Measurements from ENCODE around the gene PNPLA1. TPM values are rescaled to one million over a fixed set of nuclear protein-coding genes. Genes with fewer than 3 reads are reported as not detected.

The PNPLA1 gene
- polyA plus RNA-seq, 4 donors: 0.55 to 2.7 (median 1.9) TPM

DNA sequence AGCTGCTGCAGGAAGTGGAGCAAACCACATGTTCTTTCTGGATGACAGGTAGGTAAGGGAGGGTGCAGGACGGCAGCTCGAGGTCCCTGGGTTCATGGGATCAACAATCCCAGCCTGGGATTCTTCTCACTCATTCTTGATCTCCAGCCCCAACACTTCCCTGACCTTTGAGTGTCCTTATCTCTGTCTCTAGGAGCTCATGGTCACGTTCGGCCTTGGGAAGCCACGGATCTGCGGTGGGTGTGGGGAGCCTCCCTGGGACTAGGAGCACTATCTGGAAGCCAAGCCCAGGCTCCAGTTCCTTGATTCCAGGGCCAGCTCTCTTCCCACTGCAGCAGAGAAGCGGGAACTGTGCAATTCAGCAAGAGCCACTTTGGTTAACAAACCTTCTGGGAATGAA lies 39.3 kb downstream of the PNPLA1 start:
- no peak for FAIRE-seq
- Histone ChIP-seq H3K36me3 (ENCODE audit: control insufficient read depth in 3 of 3, insufficient read depth in 2 of 3, low read depth in 1 of 3, low read length in 3 of 3) (no peaks in the 10 kb centered on the region), H3K27me3 (ENCODE audit: control insufficient read depth in 3 of 3, insufficient read depth in 3 of 3, low read length in 3 of 3) (no peaks in the 10 kb centered on the region), H3K27ac (ENCODE audit: low read depth in 1 of 3, low read length in 2 of 3) (peak overlapping the region in 1 of 3 donors; percentile 29), H3K4me3 (ENCODE audit: low read depth in 1 of 3, low read length in 3 of 3) (no peak overlapping the region), H3K9me3 (ENCODE audit: control insufficient read depth in 2 of 2, insufficient read depth in 1 of 2, low read depth in 1 of 2, low read length in 1 of 2) (peaks cover 0 to 3% of the 10 kb centered on the region in 2 donors), H3K4me1 (ENCODE audit: control insufficient read depth in 3 of 3, insufficient read depth in 2 of 3, low read depth in 1 of 3, low read length in 2 of 3) (peaks cover 0 to 24% (median 6%) of the 10 kb centered on the region in 3 donors)
- WGBS, 3 donors: 22 to 60% (median 49%) methylated on average over 6 to 7 of the region's 7 CpGs
- DNase-seq: peak; percentile 64 to 78

DNA sequence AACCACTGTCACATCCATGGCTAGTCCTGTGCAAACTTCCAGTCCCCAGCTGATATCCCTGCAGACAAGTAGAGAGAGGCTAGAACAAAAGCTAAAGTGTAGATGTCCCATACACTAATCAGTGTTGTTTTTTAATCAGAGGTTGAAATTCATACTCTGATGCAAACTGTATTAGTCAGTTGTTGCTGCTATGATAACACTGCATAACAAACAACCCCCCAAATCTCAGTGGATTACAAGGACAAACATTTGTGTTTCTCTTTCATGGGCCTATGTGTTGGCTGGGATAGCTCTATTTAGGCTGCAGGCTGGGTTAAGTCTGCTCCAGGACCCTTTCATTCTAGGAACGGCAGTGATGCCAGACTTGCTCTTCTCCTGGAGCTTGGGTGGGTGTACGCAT lies 40.0 kb downstream of the PNPLA1 start:
- no peak overlapping the region for H3K27ac ChIP-seq (ENCODE audit: low read depth in 1 of 3, low read length in 2 of 3)

DNA sequence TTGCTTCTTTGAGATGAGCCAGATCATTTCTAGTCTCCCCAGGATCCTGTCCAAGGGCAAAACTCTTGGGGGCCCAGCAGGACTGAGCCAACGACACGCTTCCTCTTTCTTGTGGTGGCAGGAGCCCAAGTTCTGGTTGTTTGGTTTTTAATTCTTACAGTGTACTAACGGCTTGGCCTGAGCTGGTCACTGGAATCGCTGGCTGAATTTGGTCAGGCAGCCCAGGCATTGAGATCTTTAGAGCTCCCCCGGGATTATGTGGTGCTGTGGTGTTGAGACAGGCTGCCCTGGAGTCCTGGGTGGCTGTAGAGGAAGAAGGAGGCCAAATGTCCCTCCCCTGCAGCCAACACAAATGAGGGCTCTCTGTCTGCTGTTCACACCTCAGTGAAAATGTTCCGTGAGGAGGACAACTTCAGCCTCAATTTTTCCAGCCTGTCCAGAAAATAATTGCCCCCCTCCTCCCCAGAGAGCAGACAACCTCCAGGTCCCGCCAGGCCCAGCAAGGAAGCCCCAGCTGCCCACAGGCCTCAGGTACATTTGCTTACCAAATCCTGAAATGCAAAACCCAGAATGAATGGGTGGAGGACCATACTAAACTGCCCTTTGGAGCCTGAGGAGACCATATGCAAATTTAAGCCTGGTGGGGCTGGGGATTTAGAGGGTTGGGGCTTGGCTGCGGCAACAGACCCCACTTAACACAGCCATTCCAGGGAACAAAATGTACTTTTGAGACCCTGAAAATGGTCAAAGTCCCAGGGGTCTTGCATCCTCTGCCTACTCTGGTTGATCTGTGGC lies 43.2 kb downstream of the PNPLA1 start:
- Histone ChIP-seq H3K4me1 (ENCODE audit: control insufficient read depth in 3 of 3, insufficient read depth in 2 of 3, low read depth in 1 of 3, low read length in 2 of 3) (peaks cover 0 to 28% (median 6%) of the 10 kb centered on the region in 3 donors), H3K4me3 (ENCODE audit: low read depth in 1 of 3, low read length in 3 of 3) (no peak overlapping the region), H3K27me3 (ENCODE audit: control insufficient read depth in 3 of 3, insufficient read depth in 3 of 3, low read length in 3 of 3) (no peaks in the 10 kb centered on the region), H3K36me3 (ENCODE audit: control insufficient read depth in 3 of 3, insufficient read depth in 2 of 3, low read depth in 1 of 3, low read length in 3 of 3) (peaks cover 0 to 6% (median 0%) of the 10 kb centered on the region in 3 donors), H3K27ac (ENCODE audit: low read depth in 1 of 3, low read length in 2 of 3) (no peak overlapping the region), H3K9me3 (ENCODE audit: control insufficient read depth in 2 of 2, insufficient read depth in 1 of 2, low read depth in 1 of 2, low read length in 1 of 2) (peaks cover 0 to 3% of the 10 kb centered on the region in 2 donors)
- 54 to 81% (median 77%) methylated on average over 8 of the region's 8 CpGs for WGBS, 3 donors
- FAIRE-seq: no peak
- DNase-seq: no peak

More for the DNA sequence above, 40.0 kb downstream of the PNPLA1 start:
- no peaks in the 10 kb centered on the region for H3K36me3 ChIP-seq (ENCODE audit: control insufficient read depth in 3 of 3, insufficient read depth in 2 of 3, low read depth in 1 of 3, low read length in 3 of 3)
- peaks cover 0 to 28% (median 6%) of the 10 kb centered on the region in 3 donors for H3K4me1 ChIP-seq (ENCODE audit: control insufficient read depth in 3 of 3, insufficient read depth in 2 of 3, low read depth in 1 of 3, low read length in 2 of 3)
- H3K27me3 ChIP-seq (ENCODE audit: control insufficient read depth in 3 of 3, insufficient read depth in 3 of 3, low read length in 3 of 3): no peaks in the 10 kb centered on the region
- DNase-seq (no peak), FAIRE-seq (no peak)
- no peak overlapping the region for H3K4me3 ChIP-seq (ENCODE audit: low read depth in 1 of 3, low read length in 3 of 3)
- WGBS, 3 donors: 92 to 97% (median 95%) methylated on average over 2 of the region's 2 CpGs
- peaks cover 0 to 3% of the 10 kb centered on the region in 2 donors for H3K9me3 ChIP-seq (ENCODE audit: control insufficient read depth in 2 of 2, insufficient read depth in 1 of 2, low read depth in 1 of 2, low read length in 1 of 2)

DNA sequence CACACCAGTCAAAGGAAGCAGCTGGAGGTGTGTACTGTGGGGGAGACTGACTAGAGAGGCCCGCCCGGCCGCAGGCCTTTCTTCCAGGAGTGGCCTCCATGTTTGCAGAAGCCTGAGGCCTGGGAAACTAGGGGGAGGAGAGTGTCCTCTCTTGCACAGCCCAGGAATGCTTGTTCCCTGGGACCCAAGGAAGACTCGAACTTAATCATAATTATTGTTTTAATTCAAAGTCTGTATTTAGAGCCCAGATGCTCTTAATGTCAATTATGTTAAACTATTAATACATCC lies 43.7 kb downstream of the PNPLA1 start:
- WGBS, 3 donors: 83 to 88% (median 85%) methylated on average over 4 of the region's 4 CpGs
- no peak for FAIRE-seq
- peaks cover 0 to 6% (median 0%) of the 10 kb centered on the region in 3 donors for H3K36me3 ChIP-seq (ENCODE audit: control insufficient read depth in 3 of 3, insufficient read depth in 2 of 3, low read depth in 1 of 3, low read length in 3 of 3)
- H3K4me3 ChIP-seq (ENCODE audit: low read depth in 1 of 3, low read length in 3 of 3): no peak overlapping the region
- H3K4me1 ChIP-seq (ENCODE audit: control insufficient read depth in 3 of 3, insufficient read depth in 2 of 3, low read depth in 1 of 3, low read length in 2 of 3): peaks cover 0 to 29% (median 6%) of the 10 kb centered on the region in 3 donors
- peaks cover 0 to 3% of the 10 kb centered on the region in 2 donors for H3K9me3 ChIP-seq (ENCODE audit: control insufficient read depth in 2 of 2, insufficient read depth in 1 of 2, low read depth in 1 of 2, low read length in 1 of 2)
- no peak overlapping the region for H3K27ac ChIP-seq (ENCODE audit: low read depth in 1 of 3, low read length in 2 of 3)
- DNase-seq: no peak
- H3K27me3 ChIP-seq (ENCODE audit: control insufficient read depth in 3 of 3, insufficient read depth in 3 of 3, low read length in 3 of 3): no peaks in the 10 kb centered on the region

DNA sequence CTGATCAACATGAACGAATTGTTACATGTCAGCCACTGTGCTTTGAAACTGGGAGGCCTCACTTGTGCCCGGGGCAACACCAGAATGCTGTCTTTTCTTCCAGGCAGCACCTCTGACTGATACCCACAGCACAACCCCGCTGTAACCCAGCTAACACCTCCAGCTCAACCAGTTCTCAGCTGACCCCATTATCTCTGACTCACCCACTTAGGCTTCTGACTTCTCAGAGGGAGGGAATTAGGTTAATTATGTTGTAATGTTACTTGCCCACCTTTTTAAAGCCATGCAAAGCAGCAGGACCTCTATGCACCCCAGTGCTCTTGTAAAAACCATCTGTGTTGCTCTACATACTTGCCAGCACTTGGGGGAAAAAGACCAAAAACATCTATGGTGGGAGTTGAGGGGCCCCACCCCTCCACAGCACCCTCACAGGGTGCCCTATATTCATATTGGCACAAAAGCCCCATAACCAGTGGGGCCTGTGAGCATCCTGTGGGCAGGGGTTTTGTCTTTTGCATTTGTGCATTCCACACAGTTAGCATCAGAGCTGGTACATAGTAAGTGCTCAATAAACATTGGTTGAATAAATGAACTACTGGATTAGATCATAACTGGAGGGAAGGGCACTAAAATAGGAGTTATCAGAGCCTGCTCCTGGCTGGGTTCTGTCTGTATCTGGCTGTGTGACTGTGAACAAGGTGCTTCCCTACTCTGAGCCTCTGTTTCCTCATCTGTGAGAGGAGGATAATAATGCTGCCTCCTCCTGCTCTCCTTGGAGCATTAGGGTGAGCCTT lies 44.6 kb downstream of the PNPLA1 start:
- H3K4me1 ChIP-seq (ENCODE audit: control insufficient read depth in 3 of 3, insufficient read depth in 2 of 3, low read depth in 1 of 3, low read length in 2 of 3): peaks cover 0 to 28% (median 2%) of the 10 kb centered on the region in 3 donors
- no peak overlapping the region for H3K4me3 ChIP-seq (ENCODE audit: low read depth in 1 of 3, low read length in 3 of 3)
- FAIRE-seq (no peak), DNase-seq (peak; percentile 61 to 79)
- no peaks in the 10 kb centered on the region for H3K27me3 ChIP-seq (ENCODE audit: control insufficient read depth in 3 of 3, insufficient read depth in 3 of 3, low read length in 3 of 3)
- H3K9me3 ChIP-seq (ENCODE audit: control insufficient read depth in 2 of 2, insufficient read depth in 1 of 2, low read depth in 1 of 2, low read length in 1 of 2): peaks cover 0 to 3% of the 10 kb centered on the region in 2 donors
- 22 to 56% (median 23%) methylated on average over 3 of the region's 3 CpGs for WGBS, 3 donors
- no peak overlapping the region for H3K27ac ChIP-seq (ENCODE audit: low read depth in 1 of 3, low read length in 2 of 3)
- peaks cover 0 to 11% (median 0%) of the 10 kb centered on the region in 3 donors for H3K36me3 ChIP-seq (ENCODE audit: control insufficient read depth in 3 of 3, insufficient read depth in 2 of 3, low read depth in 1 of 3, low read length in 3 of 3)

DNA sequence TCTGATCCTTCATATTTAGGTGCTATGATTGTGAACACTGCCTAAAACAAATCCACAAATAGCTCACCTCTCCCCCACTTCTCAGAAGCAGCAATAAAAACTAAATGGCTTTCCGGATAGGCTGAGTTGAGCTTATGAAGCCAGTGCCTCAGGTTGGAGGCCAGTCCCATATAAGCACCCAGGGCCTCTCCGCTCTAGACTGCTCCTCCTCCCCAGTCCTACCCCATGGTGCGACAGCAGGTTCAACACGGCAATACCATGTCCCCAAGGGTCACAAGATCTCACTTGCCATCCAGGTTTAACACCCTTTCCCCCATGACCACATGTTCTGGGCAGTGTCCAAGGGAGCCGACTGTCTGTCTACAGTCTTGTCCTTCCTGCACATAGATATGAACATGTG lies 46.1 kb downstream of the PNPLA1 start:
- 71 to 85% (median 76%) methylated on average over 5 of the region's 5 CpGs for WGBS, 3 donors
- no peak overlapping the region for H3K27ac ChIP-seq (ENCODE audit: low read depth in 1 of 3, low read length in 2 of 3)
- DNase-seq (no peak), FAIRE-seq (no peak)
- no peak overlapping the region for H3K4me3 ChIP-seq (ENCODE audit: low read depth in 1 of 3, low read length in 3 of 3)
- H3K36me3 ChIP-seq (ENCODE audit: control insufficient read depth in 3 of 3, insufficient read depth in 2 of 3, low read depth in 1 of 3, low read length in 3 of 3): peaks cover 0 to 21% (median 5%) of the 10 kb centered on the region in 3 donors
- H3K9me3 ChIP-seq (ENCODE audit: control insufficient read depth in 2 of 2, insufficient read depth in 1 of 2, low read depth in 1 of 2, low read length in 1 of 2): no peaks in the 10 kb centered on the region
- peaks cover 0 to 32% (median 2%) of the 10 kb centered on the region in 3 donors for H3K4me1 ChIP-seq (ENCODE audit: control insufficient read depth in 3 of 3, insufficient read depth in 2 of 3, low read depth in 1 of 3, low read length in 2 of 3)
- H3K27me3 ChIP-seq (ENCODE audit: control insufficient read depth in 3 of 3, insufficient read depth in 3 of 3, low read length in 3 of 3): no peaks in the 10 kb centered on the region

DNA sequence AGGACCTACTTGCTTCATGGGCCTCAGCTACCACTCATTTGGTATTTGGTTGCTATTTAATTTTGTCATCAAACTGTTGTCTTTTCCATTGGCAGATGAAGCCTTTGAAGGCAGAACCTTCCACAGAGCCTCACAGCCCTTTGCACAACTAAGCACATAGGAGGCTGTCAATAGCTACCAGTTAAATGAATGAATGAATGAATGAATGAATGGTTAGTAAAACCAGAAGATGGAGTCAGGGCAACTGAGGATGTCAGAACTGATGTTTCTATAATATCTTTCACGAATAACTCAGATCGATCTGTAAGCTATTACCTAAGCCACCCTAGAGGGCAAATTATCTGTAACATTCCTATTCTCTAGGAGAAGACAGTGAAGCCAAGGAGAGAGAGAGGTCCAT lies 47.8 kb downstream of the PNPLA1 start:
- no peaks in the 10 kb centered on the region for H3K27me3 ChIP-seq (ENCODE audit: control insufficient read depth in 3 of 3, insufficient read depth in 3 of 3, low read length in 3 of 3)
- H3K4me1 ChIP-seq (ENCODE audit: control insufficient read depth in 3 of 3, insufficient read depth in 2 of 3, low read depth in 1 of 3, low read length in 2 of 3): peaks cover 0 to 35% (median 2%) of the 10 kb centered on the region in 3 donors
- H3K9me3 ChIP-seq (ENCODE audit: control insufficient read depth in 2 of 2, insufficient read depth in 1 of 2, low read depth in 1 of 2, low read length in 1 of 2): no peaks in the 10 kb centered on the region
- H3K36me3 ChIP-seq (ENCODE audit: control insufficient read depth in 3 of 3, insufficient read depth in 2 of 3, low read depth in 1 of 3, low read length in 3 of 3): peaks cover 0 to 36% (median 11%) of the 10 kb centered on the region in 3 donors
- H3K27ac ChIP-seq (ENCODE audit: low read depth in 1 of 3, low read length in 2 of 3): no peak overlapping the region
- 93 to 98% (median 95%) methylated on average over 2 of the region's 2 CpGs for WGBS, 3 donors
- no peak for FAIRE-seq
- no peak overlapping the region for H3K4me3 ChIP-seq (ENCODE audit: low read depth in 1 of 3, low read length in 3 of 3)
- no peak for DNase-seq

DNA sequence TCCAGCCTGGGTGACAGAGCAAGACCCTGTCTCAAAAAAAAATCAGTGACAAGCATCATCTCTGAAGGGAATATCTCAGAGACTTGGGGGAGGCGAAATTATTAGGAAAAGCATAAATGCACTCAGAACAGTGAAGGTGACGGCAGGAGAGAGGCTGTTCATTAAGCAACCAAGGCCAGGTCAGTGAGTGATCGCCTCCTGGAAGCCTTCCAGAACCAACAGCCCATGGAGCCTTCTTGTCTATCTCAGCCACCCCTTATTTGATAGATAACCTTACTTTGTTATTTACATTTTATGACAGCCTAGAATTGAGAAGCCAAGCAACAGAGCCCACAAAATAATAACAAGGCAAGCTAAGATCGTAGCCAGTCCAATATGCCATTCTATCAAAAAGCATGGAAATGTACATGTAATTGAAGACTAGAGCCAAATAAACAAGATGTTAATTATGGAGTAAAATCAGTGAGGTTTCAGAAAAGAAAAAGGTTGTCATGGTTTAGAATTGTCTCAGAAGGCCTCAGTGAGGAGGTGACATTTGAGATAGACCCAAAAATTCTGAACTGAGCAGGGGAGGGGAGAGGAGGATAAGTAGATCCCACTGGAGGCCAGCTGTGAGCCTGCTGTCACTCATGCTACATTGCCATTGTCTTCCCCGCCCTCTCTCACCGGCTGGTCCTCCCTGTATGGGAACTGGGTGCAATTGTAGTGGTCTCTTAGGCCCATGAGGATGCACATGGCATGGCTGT lies 49.0 kb downstream of the PNPLA1 start:
- H3K4me1 ChIP-seq (ENCODE audit: control insufficient read depth in 3 of 3, insufficient read depth in 2 of 3, low read depth in 1 of 3, low read length in 2 of 3): peaks cover 0 to 25% (median 2%) of the 10 kb centered on the region in 3 donors
- 30 to 75% (median 46%) methylated on average over 6 of the region's 6 CpGs for WGBS, 3 donors
- no peaks in the 10 kb centered on the region for H3K9me3 ChIP-seq (ENCODE audit: control insufficient read depth in 2 of 2, insufficient read depth in 1 of 2, low read depth in 1 of 2, low read length in 1 of 2)
- H3K36me3 ChIP-seq (ENCODE audit: control insufficient read depth in 3 of 3, insufficient read depth in 2 of 3, low read depth in 1 of 3, low read length in 3 of 3): peaks cover 0 to 48% (median 17%) of the 10 kb centered on the region in 3 donors
- no peaks in the 10 kb centered on the region for H3K27me3 ChIP-seq (ENCODE audit: control insufficient read depth in 3 of 3, insufficient read depth in 3 of 3, low read length in 3 of 3)
- no peak overlapping the region for H3K4me3 ChIP-seq (ENCODE audit: low read depth in 1 of 3, low read length in 3 of 3)
- FAIRE-seq (no peak), DNase-seq (peak in 1 of 2 donors; percentile 78)
- H3K27ac ChIP-seq (ENCODE audit: low read depth in 1 of 3, low read length in 2 of 3): no peak overlapping the region

Data from small intestine (tissue), 7 donors.